ENCODE measurements around the gene NR6A1.
A peak's percentile ranks its signal among the peaks of the same experiment; 100 is the strongest.

NR6A1 gene

GRCh38 chr9:124511891-124512805 lies 259.0 kb downstream of the NR6A1 start:
- no peak overlapping the region for H3K4me3 ChIP-seq
- H3K9me3 ChIP-seq = no peaks in the 10 kb centered on the region
- DNase-seq (ENCODE audit: low spot score in 2 of 2) = no peak
- no peaks in the 10 kb centered on the region for H3K4me1 ChIP-seq
- H3K36me3 ChIP-seq (replicated peaks) = no peaks in the 10 kb centered on the region
- H3K27me3 ChIP-seq (ENCODE audit: low read depth) = no peaks in the 10 kb centered on the region
- in situ Hi-C loops (cut with MboI; ENCODE audit: low sequenced_read_pairs) = no loop called here

DNA sequence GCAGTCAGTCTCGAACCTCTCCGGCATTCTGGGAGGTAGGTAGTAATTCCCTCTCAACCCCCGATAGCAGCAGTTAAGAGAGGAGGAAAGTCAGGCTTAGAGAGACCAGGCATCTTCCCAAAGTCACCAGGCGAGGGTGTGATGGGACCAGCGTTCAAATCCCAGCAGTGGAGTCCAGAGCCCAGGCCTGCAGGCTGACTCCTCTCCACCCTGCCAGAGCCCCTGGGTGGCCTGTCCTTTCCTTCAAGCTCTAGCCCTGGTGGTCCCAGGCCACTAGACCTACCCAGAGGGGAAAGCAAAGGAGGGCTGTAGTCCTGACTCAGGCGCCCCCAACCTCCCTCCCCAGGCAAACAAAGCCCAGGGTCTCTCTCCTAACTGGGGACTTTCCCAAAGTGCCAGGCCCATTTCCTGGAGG lies 259.7 kb downstream of the NR6A1 start:
- no peaks in the 10 kb centered on the region for H3K36me3 ChIP-seq (replicated peaks)
- in situ Hi-C loops (cut with MboI; ENCODE audit: low sequenced_read_pairs) = no loop called here
- no peak for DNase-seq (ENCODE audit: low spot score in 2 of 2)

GRCh38 chr9:124510650-124511425 lies 260.3 kb downstream of the NR6A1 start:
- Histone ChIP-seq H3K36me3 (replicated peaks) (no peaks in the 10 kb centered on the region), H3K4me3 (no peak overlapping the region), H3K9me3 (no peaks in the 10 kb centered on the region), H3K27me3 (ENCODE audit: low read depth) (no peaks in the 10 kb centered on the region), H3K4me1 (no peaks in the 10 kb centered on the region)
- in situ Hi-C loops (cut with MboI; ENCODE audit: low sequenced_read_pairs) = no loop called here
- DNase-seq (ENCODE audit: low spot score in 2 of 2) = no peak

More for the DNA sequence above, 259.7 kb downstream of the NR6A1 start:
- no peaks in the 10 kb centered on the region for H3K9me3 ChIP-seq
- H3K4me3 ChIP-seq = no peak overlapping the region
- H3K27me3 ChIP-seq (ENCODE audit: low read depth) = no peaks in the 10 kb centered on the region
- H3K4me1 ChIP-seq = no peaks in the 10 kb centered on the region

DNA sequence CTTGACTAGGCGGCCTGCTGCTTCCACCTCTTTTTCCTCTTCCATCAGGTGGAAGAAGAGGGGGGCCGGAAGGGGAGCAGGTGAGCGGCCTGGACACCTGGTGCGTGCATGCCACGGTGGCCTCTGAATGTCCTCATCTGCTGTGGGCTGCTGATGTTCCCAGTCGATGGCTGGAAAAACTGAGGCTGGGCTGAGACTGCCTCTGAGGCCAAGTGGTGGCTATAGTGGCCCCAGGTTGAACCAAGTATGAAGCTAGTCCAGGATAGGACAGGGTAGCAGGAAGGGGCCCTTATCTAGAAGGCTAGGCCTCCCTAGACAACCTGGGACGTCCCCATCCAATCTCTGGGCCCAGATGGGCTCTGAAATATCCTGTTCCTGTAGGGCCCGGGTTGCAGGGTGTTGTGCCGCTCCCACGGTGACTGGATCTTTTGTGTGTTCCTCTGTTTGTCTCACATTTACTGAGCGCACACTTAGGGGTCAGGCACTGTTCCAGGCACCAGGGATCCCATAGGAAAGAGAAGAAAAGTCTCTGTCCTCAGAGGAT lies 263.2 kb downstream of the NR6A1 start:
- Histone ChIP-seq H3K36me3 (replicated peaks) (no peaks in the 10 kb centered on the region), H3K4me3 (no peak overlapping the region), H3K9me3 (no peaks in the 10 kb centered on the region), H3K27me3 (ENCODE audit: low read depth) (peaks cover 16% of the 10 kb centered on the region), H3K4me1 (no peaks in the 10 kb centered on the region)
- in situ Hi-C loops (cut with MboI; ENCODE audit: low sequenced_read_pairs) = no loop called here
- DNase-seq (ENCODE audit: low spot score in 2 of 2) = no peak

DNA sequence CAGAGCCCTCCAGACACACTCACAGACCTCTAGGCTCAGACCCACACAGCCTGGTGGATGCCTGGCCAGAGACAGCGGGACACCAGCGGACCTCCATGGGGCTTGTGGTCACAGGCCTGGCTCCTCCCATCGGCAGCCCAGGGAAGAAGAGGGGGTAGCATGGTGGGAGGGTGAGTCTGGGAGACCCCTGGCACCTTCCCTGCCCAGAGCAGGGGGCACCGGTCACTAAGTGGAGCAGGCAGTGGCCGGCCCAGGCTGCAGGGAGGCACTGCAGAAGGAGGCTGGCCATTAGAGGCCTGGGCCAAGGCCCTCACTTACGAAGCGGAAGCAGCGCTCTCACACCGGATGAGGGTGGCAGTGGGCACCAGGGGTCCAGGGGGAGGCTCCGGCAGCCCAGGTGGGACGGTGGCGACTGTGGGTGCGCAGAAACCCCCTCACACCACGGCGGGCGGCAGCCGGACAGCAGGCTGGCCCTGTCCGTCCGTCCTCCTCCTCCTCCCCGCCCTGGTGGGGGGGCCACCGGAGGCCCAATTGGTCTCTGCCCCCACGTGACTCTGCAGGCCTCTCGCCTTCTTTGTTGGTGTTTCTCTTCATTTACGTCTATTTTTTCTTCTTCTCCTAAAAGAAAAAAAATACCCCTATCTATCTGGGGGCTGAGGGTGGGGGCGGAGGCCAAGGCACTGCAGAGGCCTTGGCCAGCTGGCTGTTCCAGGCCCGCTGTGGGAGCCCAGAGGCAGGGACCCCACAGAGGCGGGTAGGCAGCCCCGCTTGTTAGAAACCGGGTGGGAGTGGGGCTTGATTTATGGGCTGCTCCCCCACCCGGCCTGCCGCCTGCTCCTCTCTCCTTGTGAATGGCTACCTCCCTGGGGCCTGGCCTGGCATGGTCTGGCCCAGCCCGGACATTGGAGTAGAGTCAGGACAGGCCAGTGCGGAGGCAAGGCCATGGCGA lies 263.9 kb downstream of the NR6A1 start, which contains the start of gene NR5A1:
NR5A1 (minus strand) TSS at position 469 of the 949 bp plus-strand sequence. CDS start 4,004 bp downstream, outside the sequence.
- Histone ChIP-seq H3K36me3 (replicated peaks) (no peaks in the 10 kb centered on the region), H3K4me1 (no peaks in the 10 kb centered on the region), H3K4me3 (no peak within 1 kb of the TSS), H3K27me3 (ENCODE audit: low read depth) (peaks cover 18% of the 10 kb centered on the region), H3K9me3 (no peaks in the 10 kb centered on the region)
- in situ Hi-C loops (cut with MboI; ENCODE audit: low sequenced_read_pairs) = no loop called here
- no peak for DNase-seq (ENCODE audit: low spot score in 2 of 2)

GRCh38 chr9:124506433-124506832 lies 264.7 kb downstream of the NR6A1 start:
- H3K4me3 ChIP-seq = no peak overlapping the region
- no peaks in the 10 kb centered on the region for H3K9me3 ChIP-seq
- H3K36me3 ChIP-seq (replicated peaks) = no peaks in the 10 kb centered on the region
- in situ Hi-C loops (cut with MboI; ENCODE audit: low sequenced_read_pairs) = no loop called here
- H3K27me3 ChIP-seq (ENCODE audit: low read depth) = peaks cover 25% of the 10 kb centered on the region
- no peak for DNase-seq (ENCODE audit: low spot score in 2 of 2)
- no peaks in the 10 kb centered on the region for H3K4me1 ChIP-seq

GRCh38 chr9:124505901-124506346 lies 265.2 kb downstream of the NR6A1 start:
- Histone ChIP-seq H3K4me1 (no peaks in the 10 kb centered on the region), H3K27me3 (ENCODE audit: low read depth) (peaks cover 26% of the 10 kb centered on the region), H3K9me3 (no peaks in the 10 kb centered on the region), H3K36me3 (replicated peaks) (no peaks in the 10 kb centered on the region), H3K4me3 (no peak overlapping the region)
- DNase-seq (ENCODE audit: low spot score in 2 of 2) = no peak
- in situ Hi-C loops (cut with MboI; ENCODE audit: low sequenced_read_pairs) = no loop called here

DNA sequence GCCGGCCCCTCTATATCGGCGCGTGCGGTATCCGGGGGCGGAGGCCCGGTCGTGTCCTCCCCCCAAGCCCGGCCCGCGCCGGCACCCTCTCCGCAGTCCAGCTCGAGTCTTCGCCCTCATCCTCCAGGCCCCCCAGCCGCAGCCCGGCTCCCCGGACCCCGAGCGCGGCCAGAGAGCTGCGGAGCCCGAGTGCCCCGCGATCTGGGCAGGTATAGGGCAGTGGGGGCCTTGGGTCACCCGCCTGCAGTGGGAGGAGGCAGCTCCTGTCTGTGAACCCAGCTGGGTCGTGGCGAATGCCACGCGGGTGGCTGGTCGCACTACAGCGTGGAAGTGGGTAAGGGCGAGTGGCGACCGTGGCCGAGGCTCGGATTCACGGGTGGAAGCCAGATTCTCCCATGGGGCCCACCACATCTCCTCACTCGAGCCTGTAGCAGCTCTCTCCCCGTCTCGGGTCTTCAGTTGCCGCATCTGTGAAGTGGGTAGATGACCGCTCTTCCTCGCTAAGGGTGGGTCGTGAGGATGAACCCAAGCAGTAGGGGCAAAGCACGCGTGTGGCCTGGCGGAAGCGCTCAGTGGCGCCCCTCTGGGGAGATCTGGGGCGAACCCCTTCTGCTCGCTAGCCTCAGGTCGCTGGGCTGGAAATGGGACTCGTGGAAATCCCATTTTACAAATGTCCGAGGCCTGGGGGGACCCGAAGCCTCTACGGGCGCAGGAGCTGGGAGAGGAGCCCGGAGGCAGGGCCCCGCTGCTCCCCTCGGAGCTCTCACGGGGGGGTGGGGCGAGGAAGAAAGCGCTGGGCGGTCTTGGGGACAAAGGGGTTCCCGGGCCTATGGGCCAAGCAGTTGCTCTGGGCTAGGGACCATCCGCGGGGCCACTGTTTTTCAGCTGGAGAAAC lies 265.9 kb downstream of the NR6A1 start:
- Histone ChIP-seq H3K4me1 (no peaks in the 10 kb centered on the region), H3K9me3 (no peaks in the 10 kb centered on the region), H3K27me3 (ENCODE audit: low read depth) (peaks cover 26% of the 10 kb centered on the region), H3K36me3 (replicated peaks) (no peaks in the 10 kb centered on the region), H3K4me3 (no peak overlapping the region)
- DNase-seq (ENCODE audit: low spot score in 2 of 2) = no peak
- in situ Hi-C loops (cut with MboI; ENCODE audit: low sequenced_read_pairs) = no loop called here

DNA sequence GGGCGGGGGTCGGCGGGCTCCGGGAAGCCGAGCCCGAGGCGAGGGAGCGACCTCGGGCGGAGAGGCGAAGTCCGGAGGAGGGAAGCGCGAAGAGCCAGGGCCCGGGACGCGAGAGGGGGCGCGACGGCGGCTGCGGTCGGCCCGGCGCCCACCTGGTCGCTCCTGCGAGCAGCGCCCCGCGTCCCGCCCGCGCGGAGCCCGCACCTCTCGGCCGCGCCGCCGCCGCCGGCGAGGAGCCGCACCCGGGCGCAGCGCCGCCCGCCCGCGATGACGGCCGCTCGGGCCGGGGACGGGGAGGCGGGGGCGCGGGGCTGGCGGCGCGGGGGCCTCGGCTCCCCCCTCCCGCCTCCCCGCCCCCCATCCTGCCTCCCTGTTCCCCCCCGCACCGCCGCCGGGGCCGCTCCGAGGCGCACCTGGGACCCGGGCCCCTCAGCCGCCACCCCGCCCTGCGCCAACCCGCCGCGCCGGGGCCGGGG lies 266.5 kb downstream of the NR6A1 start:
- no peak for DNase-seq (ENCODE audit: low spot score in 2 of 2)
- no peaks in the 10 kb centered on the region for H3K4me1 ChIP-seq
- peaks cover 26% of the 10 kb centered on the region for H3K27me3 ChIP-seq (ENCODE audit: low read depth)
- in situ Hi-C loops (cut with MboI; ENCODE audit: low sequenced_read_pairs) = no loop called here
- H3K36me3 ChIP-seq (replicated peaks) = no peaks in the 10 kb centered on the region
- H3K9me3 ChIP-seq = no peaks in the 10 kb centered on the region
- H3K4me3 ChIP-seq = peak overlapping the region; percentile 25

DNA sequence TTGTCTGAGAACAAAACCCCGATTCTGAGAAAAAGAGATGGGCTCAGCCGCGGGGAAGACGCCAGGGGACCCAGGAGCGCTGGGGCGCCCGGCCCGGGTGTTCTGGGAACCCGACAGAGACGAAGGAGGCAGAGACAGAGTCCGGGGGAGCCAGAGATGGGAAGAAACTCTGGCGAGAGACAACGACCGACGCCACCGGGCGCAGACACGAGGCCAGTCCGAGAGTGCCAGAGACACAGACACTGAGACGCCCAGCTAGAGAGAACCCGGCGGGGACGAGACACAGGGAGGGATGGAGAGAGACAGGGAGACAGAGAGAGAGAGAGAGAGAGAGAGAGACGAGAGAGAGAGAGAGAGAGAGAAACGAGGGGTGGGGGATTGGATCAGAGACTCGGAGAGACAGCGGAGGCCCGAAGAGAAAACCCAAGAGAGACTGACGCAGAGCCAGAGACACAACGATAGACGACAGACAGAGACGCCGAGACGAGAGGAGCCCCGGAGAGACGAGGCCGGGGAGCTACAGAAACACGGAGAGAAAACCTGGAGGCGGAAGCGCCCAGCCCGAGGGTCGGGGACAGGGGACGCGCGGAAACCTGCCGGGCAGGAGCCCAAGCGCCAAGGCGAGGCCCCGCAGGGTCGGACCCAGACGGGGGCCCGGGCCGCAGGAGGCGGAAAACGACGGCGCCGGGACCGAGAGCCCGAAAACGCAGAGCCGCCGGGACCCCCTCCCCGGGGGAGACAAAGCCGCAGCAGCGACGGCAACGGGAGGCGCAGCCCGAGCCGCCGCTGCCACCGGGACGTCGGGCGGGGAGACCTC lies 267.2 kb downstream of the NR6A1 start:
- H3K36me3 ChIP-seq (replicated peaks) = no peaks in the 10 kb centered on the region
- peak overlapping the region; percentile 25 for H3K4me3 ChIP-seq
- no peaks in the 10 kb centered on the region for H3K4me1 ChIP-seq
- in situ Hi-C loops (cut with MboI; ENCODE audit: low sequenced_read_pairs) = no loop called here
- H3K9me3 ChIP-seq = no peaks in the 10 kb centered on the region
- DNase-seq (ENCODE audit: low spot score in 2 of 2) = no peak
- peaks cover 26% of the 10 kb centered on the region for H3K27me3 ChIP-seq (ENCODE audit: low read depth)

GRCh38 chr9:124502711-124503702 lies 268.1 kb downstream of the NR6A1 start:
- no peak for DNase-seq (ENCODE audit: low spot score in 2 of 2)
- in situ Hi-C loops (cut with MboI; ENCODE audit: low sequenced_read_pairs) = no loop called here
- H3K36me3 ChIP-seq (replicated peaks) = no peaks in the 10 kb centered on the region
- peaks cover 26% of the 10 kb centered on the region for H3K27me3 ChIP-seq (ENCODE audit: low read depth)
- H3K4me1 ChIP-seq = no peaks in the 10 kb centered on the region
- no peaks in the 10 kb centered on the region for H3K9me3 ChIP-seq
- no peak overlapping the region for H3K4me3 ChIP-seq

All from HAP-1 (cell line).